GM12878 (cell line): Measurements from ENCODE around the gene AGAP3. TPM values are rescaled to one million over a fixed set of nuclear protein-coding genes. Genes with fewer than 3 reads are reported as not detected.

Experiments used
- BHLHE40 ChIP-seq, 2 experiments: fragments of 450-650 bp in 1 of 2; IDR thresholded peaks; 2 replicates each; pipeline ENCODE4 v1.6.1; 2011 to 2017; ENCODE audit warnings: low read depth in 2 of 2, borderline replicate concordance in 1 of 2, improper control_type of control experiment in 1 of 2, low read length in 1 of 2, mild to moderate bottlenecking in 1 of 2
- CBFB ChIP-seq: IDR thresholded peaks from 2 replicates; pipeline ENCODE4 v1.6.1; 2016; ENCODE audit warnings: antibody characterized with exemption, low read depth
- CREB1 ChIP-seq: IDR thresholded peaks from 2 replicates; pipeline ENCODE4 v1.6.1; 2012; ENCODE audit warnings: low read depth, mild to moderate bottlenecking, inconsistent platforms
- E2F4 ChIP-seq: IDR thresholded peaks from 2 replicates; pipeline ENCODE4 v1.6.1; 2012; ENCODE audit warnings: low read depth, low read length, improper control_type of control experiment
- ETV6 ChIP-seq, 2 experiments: fragments of 450-650 bp in 1 of 2; IDR thresholded peaks in 1 of 2; conservative IDR thresholded peaks in 1 of 2; 2 replicates each; pipeline ENCODE4 v1.6.1; 2014; ENCODE audit warnings: antibody characterized with exemption in 1 of 2, borderline replicate concordance in 1 of 2, low read depth in 1 of 2, mild to moderate bottlenecking in 1 of 2, moderate library complexity in 1 of 2
- GATAD2B ChIP-seq: fragments of 450-650 bp; conservative IDR thresholded peaks from 2 replicates; pipeline ENCODE4 v1.6.1; 2017; ENCODE audit warnings: low read depth, mild to moderate bottlenecking, moderate library complexity
- HDGF ChIP-seq: fragments of 450-650 bp; IDR thresholded peaks from 2 replicates; pipeline ENCODE4 v1.6.1; 2016; ENCODE audit warnings: antibody characterized with exemption
- NBN ChIP-seq: fragments of 450-650 bp; IDR thresholded peaks from 2 replicates; pipeline ENCODE4 v1.6.1; 2016
- NR2F1 ChIP-seq: fragments of 450-650 bp; conservative IDR thresholded peaks from 2 replicates; pipeline ENCODE4 v1.6.1; 2017; ENCODE audit warnings: mild to moderate bottlenecking
- POLR2A ChIP-seq: IDR thresholded peaks from 2 replicates; pipeline ENCODE4 v1.6.1; 2011; ENCODE audit warnings: low read depth, mild to moderate bottlenecking, low read length
- RAD21 ChIP-seq: IDR thresholded peaks from 2 replicates; pipeline ENCODE4 v1.6.1; 2011; ENCODE audit warnings: mild to moderate bottlenecking, low read depth, low read length, moderate library complexity; ENCODE audit not compliant: insufficient read depth
- RCOR1 ChIP-seq: conservative IDR thresholded peaks from 2 replicates; pipeline ENCODE4 v1.6.1; 2012; ENCODE audit warnings: low read depth, low read length, improper control_type of control experiment
- SIN3A ChIP-seq: IDR thresholded peaks from 2 replicates; pipeline ENCODE4 v1.6.1; 2012; ENCODE audit warnings: low read depth, low read length, improper control_type of control experiment
- SMC3 ChIP-seq: IDR thresholded peaks from 2 replicates; pipeline ENCODE4 v1.6.1; 2011; ENCODE audit warnings: low read length, improper control_type of control experiment, borderline replicate concordance
- STAT3 ChIP-seq: IDR thresholded peaks from 2 replicates; pipeline ENCODE4 v1.6.1; 2011; ENCODE audit warnings: low read depth, low read length, improper control_type of control experiment
- YBX1 ChIP-seq: fragments of 450-650 bp; IDR thresholded peaks from 2 replicates; pipeline ENCODE4 v1.6.1; 2016; ENCODE audit warnings: antibody characterized with exemption
- polyA plus RNA-seq, 11 experiments: library from polyadenylated mRNA; depleted of rRNA in 4 of 11; unstranded in 6 of 11; stranded (reverse) in 5 of 11; fragments of >200 nt; fragmentation: Nextera tagmentation in 4 of 11; fragmentation: Illumina TruSeq in 1 of 11; extraction: Ambion mirVana in 4 of 11; extraction: Trizol in 1 of 11; gene quantifications; 1 replicate in 1 of 11; 2 replicates in 10 of 11; pipeline versions ENCODE4 v1.2.1 to v1.2.3, GENCODE V29; 2011 to 2016; ENCODE audit warnings: inconsistent platforms in 2 of 11, missing spikeins in 2 of 11, low read depth in 1 of 11
- total RNA-seq, 4 experiments: library from RNA; depleted of rRNA in 3 of 4; stranded (reverse); fragments of >200 nt in 3 of 4; fragmentation: Illumina TruSeq in 1 of 4; extraction: Trizol in 1 of 4; gene quantifications; 2 replicates each; pipeline versions ENCODE4 v1.2.1 to v1.2.3, GENCODE V29; 2013 to 2021
- TF ChIP-seq, protein P1 (sequence below), 3 experiments: IDR thresholded peaks in 2 of 3; conservative IDR thresholded peaks in 1 of 3; 2 replicates each; pipeline ENCODE4 v1.5.1; 2011; ENCODE audit warnings: low read depth in 3 of 3, low read length in 3 of 3, mild to moderate bottlenecking in 3 of 3, control low read depth in 2 of 3, moderate library complexity in 2 of 3, inconsistent platforms in 1 of 3, mixed read lengths in 1 of 3; ENCODE audit not compliant: control insufficient read depth in 2 of 3, insufficient read depth in 1 of 3; ENCODE audit errors: extremely low read depth in 1 of 3

AGAP3 gene
- total and polyA plus RNA-seq, 10 of the 15 experiments (the other 5 are each of a cell fraction or from before 2014, with no cell fraction given): 1.8 to 68.1 (median 15.7) TPM

DNA sequence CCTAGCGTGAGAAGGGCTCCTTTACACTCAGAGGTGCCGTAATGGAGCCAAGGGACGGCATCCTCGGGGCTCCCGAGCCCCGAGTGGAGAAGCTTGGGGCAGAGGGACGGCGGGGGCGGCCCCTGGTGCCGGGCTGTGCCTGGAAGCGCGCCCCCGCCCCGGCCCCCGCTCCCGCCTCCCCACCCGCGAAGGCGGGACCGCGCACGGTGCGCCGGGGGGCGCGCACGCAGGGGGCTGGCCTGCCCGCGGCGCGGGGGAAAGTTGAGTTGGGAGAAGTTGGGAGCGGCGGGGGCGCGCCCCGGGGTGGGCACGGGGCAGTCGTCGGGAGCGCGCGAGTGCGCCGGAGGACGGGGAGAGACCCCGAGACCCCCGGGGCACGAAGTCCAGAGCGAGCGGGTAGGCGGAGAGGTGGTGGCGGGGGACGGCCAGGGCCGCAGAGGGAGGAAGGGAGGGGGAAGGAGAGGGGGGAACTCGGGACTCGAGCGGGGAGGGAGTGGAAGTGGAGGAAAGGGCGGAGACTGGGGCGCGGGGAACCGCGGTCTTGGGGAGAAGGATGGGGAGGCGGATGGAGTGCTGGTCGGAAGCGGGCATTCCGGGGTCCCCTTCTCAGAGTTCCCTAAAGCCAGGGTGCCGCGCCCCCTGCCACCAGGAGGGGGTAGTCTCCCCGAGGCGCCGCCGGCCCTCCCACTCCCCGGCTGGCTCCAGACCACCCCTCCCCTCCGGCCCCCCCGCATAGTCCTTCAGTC lies 26.7 kb upstream of the AGAP3 start, which contains the start of gene SLC4A2 (continued):
- TF ChIP-seq CBFB (no peak), RAD21 (peak; percentile 11; the same call in 1 of the 2 replicates), YBX1 (no peak), RCOR1 (no peak), SIN3A (no peak), POLR2A (peak; percentile 46; the same call in 1 of the 2 replicates), SMC3 (peak; percentile 15; the same call in 1 of the 2 replicates), HDGF (peak; percentile 30; the same call in 1 of the 2 replicates), GATAD2B (0 out of 2 replicates have a peak, but pooled peaks have one; percentile 19), CREB1 (no peak), E2F4 (0 out of 2 replicates have a peak, but pooled peaks have one; percentile 4), BHLHE40 (IDR thresholded peaks at IDR 0.05; ENCODE audit: borderline replicate concordance in 1 of 2, low read depth in 2 of 2, low read length in 1 of 2) (peak in 1 of 2 experiments; percentile 44; a peak in 1 of 4 replicates), NR2F1 (no peak), NBN (peak; percentile 75), STAT3 (no peak), ETV6 (conservative IDR thresholded peaks at IDR 0.05 in 1 of 2, IDR thresholded peaks at IDR 0.05 in 1 of 2; ENCODE audit: borderline replicate concordance in 1 of 2, low read depth in 1 of 2) (no peak)
- TF ChIP-seq, protein P1, sequence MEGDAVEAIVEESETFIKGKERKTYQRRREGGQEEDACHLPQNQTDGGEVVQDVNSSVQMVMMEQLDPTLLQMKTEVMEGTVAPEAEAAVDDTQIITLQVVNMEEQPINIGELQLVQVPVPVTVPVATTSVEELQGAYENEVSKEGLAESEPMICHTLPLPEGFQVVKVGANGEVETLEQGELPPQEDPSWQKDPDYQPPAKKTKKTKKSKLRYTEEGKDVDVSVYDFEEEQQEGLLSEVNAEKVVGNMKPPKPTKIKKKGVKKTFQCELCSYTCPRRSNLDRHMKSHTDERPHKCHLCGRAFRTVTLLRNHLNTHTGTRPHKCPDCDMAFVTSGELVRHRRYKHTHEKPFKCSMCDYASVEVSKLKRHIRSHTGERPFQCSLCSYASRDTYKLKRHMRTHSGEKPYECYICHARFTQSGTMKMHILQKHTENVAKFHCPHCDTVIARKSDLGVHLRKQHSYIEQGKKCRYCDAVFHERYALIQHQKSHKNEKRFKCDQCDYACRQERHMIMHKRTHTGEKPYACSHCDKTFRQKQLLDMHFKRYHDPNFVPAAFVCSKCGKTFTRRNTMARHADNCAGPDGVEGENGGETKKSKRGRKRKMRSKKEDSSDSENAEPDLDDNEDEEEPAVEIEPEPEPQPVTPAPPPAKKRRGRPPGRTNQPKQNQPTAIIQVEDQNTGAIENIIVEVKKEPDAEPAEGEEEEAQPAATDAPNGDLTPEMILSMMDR (IDR thresholded peaks at IDR 0.05 in 2 of 3, conservative IDR thresholded peaks at IDR 0.05 in 1 of 3; ENCODE audit: control insufficient read depth in 2 of 3, extremely low read depth in 1 of 3, insufficient read depth in 1 of 3, low read depth in 3 of 3, low read length in 3 of 3): peak; percentile 30 to 64 (median 43)
